ENCODE data around the gene PGBD2.

- no peak for TF ChIP-seq CTCF (IDR thresholded peaks at IDR 0.05)
- no peak for TF ChIP-seq POLR2A (IDR thresholded peaks at IDR 0.05)
These were observed 8.9 kb downstream of the PGBD2 start for GRCh38 chr1:248914796-248915381.

Data from uterus (tissue), 2 donors.